HepG2 (cell line): ENCODE results near the gene CEP43. TPM values are rescaled to one million over a fixed set of nuclear protein-coding genes. Genes with fewer than 3 reads are reported as not detected.

Experiments
- ATAC-seq: fragments of 200-7000 bp; cut with Tn5 transposase; 3 replicates; pipeline ENCODE4 v1.9.1; 2020; ENCODE audit warnings: mild to moderate bottlenecking, moderate library complexity
- BruUV-seq: library from RNA; stranded (reverse); fragments of 400-500 nt; replicated peaks from 2 replicates; lab custom pipeline; 2021; lab: Mats Ljungman, UMichigan
- CTCF ChIA-PET: fragments of 300-600 bp; formaldehyde crosslinking; extraction: SDS; loops from one replicate; lab custom pipeline; 2021; ENCODE audit warnings: low total read pairs, inconsistent platforms, low intra/inter-chr PET ratio; lab: Yijun Ruan, JAX
- POLR2A ChIA-PET: fragments of 350-600 bp; sonication (Branson Sonifier 250); formaldehyde crosslinking; loops from one replicate; lab custom pipeline; 2020; ENCODE audit warnings: antibody characterized with exemption, inconsistent platforms; lab: Yijun Ruan, JAX
- DNase-seq: peaks from one replicate; pipeline ENCODE4 v3.0.0-alpha.2; 2015; ENCODE audit warnings: low spot score
- FAIRE-seq: peaks from 3 replicates; lab custom pipeline; 2011; peaks lifted over from hg19 to GRCh38; lab: Jason Lieb, UNC
- H2AFZ ChIP-seq: one replicate; pipeline ENCODE4 v1.6.1; 2011; ENCODE audit warnings: low read length, inconsistent platforms
- H3K27ac ChIP-seq: fragments of 300-600 bp; 3 replicates; pipeline ENCODE4 v1.8.0; 2011; ENCODE audit warnings: mixed run types, mild to moderate bottlenecking, mixed read lengths, low read length, inconsistent platforms; ENCODE audit not compliant: insufficient read depth; ENCODE audit errors: extremely low read length
- H3K27me3 ChIP-seq, 2 experiments: fragments of 200-600 bp in 1 of 2; 2 replicates in 1 of 2; 3 replicates in 1 of 2; pipeline versions ENCODE4 v1.6.0 to v1.8.0; 2011; ENCODE audit warnings: low read length in 2 of 2, mild to moderate bottlenecking in 2 of 2, moderate library complexity in 2 of 2, inconsistent platforms in 1 of 2; ENCODE audit not compliant: insufficient read depth in 2 of 2, control insufficient read depth in 1 of 2
- H3K36me3 ChIP-seq, 2 experiments: fragments of 200-600 bp in 1 of 2; replicated peaks in 1 of 2; 2 replicates in 1 of 2; 3 replicates in 1 of 2; pipeline versions ENCODE4 v1.5.1 to v1.8.0; 2011; ENCODE audit warnings: low read length in 2 of 2, inconsistent platforms in 1 of 2; ENCODE audit not compliant: insufficient read depth in 2 of 2, control insufficient read depth in 1 of 2
- H3K4me1 ChIP-seq: 2 replicates; pipeline ENCODE4 v1.5.1; 2012; ENCODE audit warnings: low read length, inconsistent platforms; ENCODE audit not compliant: insufficient read depth
- H3K4me2 ChIP-seq: 2 replicates; pipeline ENCODE4 v1.6.0; 2011; ENCODE audit warnings: low read depth, low read length, inconsistent platforms
- H3K4me3 ChIP-seq, 3 experiments: fragments of 200-600 bp in 1 of 3; sonication (generic), shearing (Covaris generic) in 1 of 3; replicated peaks in 1 of 3; 2 replicates each; pipeline ENCODE4 v1.5.1; 2011 to 2016; ENCODE audit warnings: low read length in 3 of 3, inconsistent platforms in 2 of 3, low read depth in 2 of 3, mild to moderate bottlenecking in 2 of 3, control low read depth in 1 of 3, mixed read lengths in 1 of 3; ENCODE audit not compliant: insufficient read depth in 1 of 3
- H3K79me2 ChIP-seq: one replicate; pipeline ENCODE4 v1.6.1; 2011; ENCODE audit warnings: low read length, inconsistent platforms; ENCODE audit not compliant: insufficient read depth
- H3K9ac ChIP-seq: 2 replicates; pipeline ENCODE4 v1.6.0; 2011; ENCODE audit warnings: mild to moderate bottlenecking, low read depth, low read length, inconsistent platforms; ENCODE audit not compliant: insufficient read depth
- H3K9me3 ChIP-seq: 2 replicates; pipeline ENCODE4 v1.5.1; 2012; ENCODE audit warnings: mild to moderate bottlenecking, low read length
- H4K20me1 ChIP-seq: 2 replicates; pipeline ENCODE4 v1.6.0; 2011; ENCODE audit warnings: inconsistent platforms, mild to moderate bottlenecking, low read length, moderate library complexity; ENCODE audit not compliant: insufficient read depth
- AGO2 ChIP-seq: fragments of 200-400 bp; formaldehyde crosslinking; optimal IDR thresholded peaks from 2 replicates; pipeline ENCODE3; 2017; ENCODE audit warnings: mild to moderate bottlenecking, low read depth, low read length, moderate library complexity
- ATF5 ChIP-seq: sonication (generic); formaldehyde crosslinking; IDR thresholded peaks from 2 replicates; pipeline ENCODE4 v1.4.0; 2020; ENCODE audit warnings: mild to moderate bottlenecking, low read depth, missing genetic modification reagents
- FOXC1 ChIP-seq: sonication (generic); formaldehyde crosslinking; IDR thresholded peaks from 2 replicates; pipeline ENCODE4 v1.8.0; 2022; ENCODE audit warnings: mild to moderate bottlenecking, missing genetic modification reagents, borderline replicate concordance
- GFI1 ChIP-seq: sonication (generic); formaldehyde crosslinking; IDR thresholded peaks from 2 replicates; pipeline ENCODE4 v1.5.0; 2020; ENCODE audit warnings: missing genetic modification reagents, mild to moderate bottlenecking, borderline replicate concordance
- KLF15 ChIP-seq: sonication (generic); formaldehyde crosslinking; IDR thresholded peaks from 2 replicates; pipeline ENCODE4 v1.8.1; 2023; ENCODE audit warnings: borderline replicate concordance, mild to moderate bottlenecking, inconsistent platforms, missing genetic modification reagents, mixed read lengths
- MYPOP ChIP-seq: sonication (generic); formaldehyde crosslinking; IDR thresholded peaks from 2 replicates; pipeline ENCODE4 v1.8.1; 2023; ENCODE audit warnings: mild to moderate bottlenecking, moderate library complexity, missing genetic modification reagents
- RBM22 ChIP-seq: fragments of 200-400 bp; formaldehyde crosslinking; optimal IDR thresholded peaks from 2 replicates; pipeline ENCODE3; 2017; ENCODE audit warnings: mild to moderate bottlenecking, low read length, moderate library complexity
- ZBTB38 ChIP-seq: sonication (generic); formaldehyde crosslinking; IDR thresholded peaks from 2 replicates; pipeline ENCODE4 v1.5.1; 2020; ENCODE audit warnings: mild to moderate bottlenecking, missing genetic modification reagents
- ZFP37 ChIP-seq: sonication (generic); formaldehyde crosslinking; IDR thresholded peaks from 2 replicates; pipeline ENCODE4 v1.4.0; 2020; ENCODE audit warnings: missing genetic modification reagents, borderline replicate concordance
- ZMYM4 ChIP-seq: sonication (generic); formaldehyde crosslinking; IDR thresholded peaks from 2 replicates; pipeline ENCODE4 v1.8.1; 2023; ENCODE audit warnings: mild to moderate bottlenecking, missing genetic modification reagents
- ZNF205 ChIP-seq: IDR thresholded peaks from 2 replicates; pipeline ENCODE4 v1.6.1; 2018; ENCODE audit warnings: missing biosample characterization, missing genetic modification reagents
- ZNF513 ChIP-seq: sonication (generic); formaldehyde crosslinking; conservative IDR thresholded peaks from 2 replicates; pipeline ENCODE4 v1.5.0; 2020; ENCODE audit warnings: missing genetic modification reagents
- ZNF674 ChIP-seq: sonication (generic); formaldehyde crosslinking; IDR thresholded peaks from 2 replicates; pipeline ENCODE4 v1.5.0; 2020; ENCODE audit warnings: low read depth, mild to moderate bottlenecking, missing genetic modification reagents
- WGBS: methylation state at CpG from one replicate; pipeline ENCODE4 v1.1.6; 2017; ENCODE audit warnings: low lambda C conversion rate; 5-methylcytosine and 5-hydroxymethylcytosine counted together
- in situ Hi-C: cut with HindIII; loops from 2 replicates; pipeline ENCODE4 v1.10.0; 2017; ENCODE audit warnings: low pct_unique_long_range_greater_than_20kb; ENCODE audit not compliant: extremely low pct_ligation_motif_present
- intact Hi-C: fragments of 100-400 bp; cut with micrococcal nuclease; formaldehyde crosslinking; loops from one replicate; pipeline ENCODE4 v1.10.0; 2022; ENCODE audit not compliant: unreplicated experiment
- polyA plus RNA-seq, 8 experiments: library from polyadenylated mRNA; depleted of rRNA in 3 of 8; stranded (reverse) in 7 of 8; unstranded in 1 of 8; fragments of >200 nt; fragmentation: Illumina TruSeq in 4 of 8; extraction: Trizol in 4 of 8; gene quantifications; 2 replicates each; pipeline versions ENCODE4 v1.2.1 to v1.2.3, GENCODE V29; 2011 to 2016; ENCODE audit warnings: low read depth in 4 of 8, missing spikeins in 1 of 8, mixed read lengths in 1 of 8; ENCODE audit not compliant: insufficient read depth in 1 of 8
- total RNA-seq, 5 experiments: library from RNA; depleted of rRNA; stranded (reverse); fragments of >200 nt; fragmentation: Illumina TruSeq; extraction: Trizol; gene quantifications; 2 replicates each; pipeline ENCODE4 v1.2.3, GENCODE V29; 2016; ENCODE audit warnings: low read depth in 1 of 5

CEP43 gene
- total and polyA plus RNA-seq, 2 of the 13 experiments (the other 11 are each of a cell fraction or from before 2014, with no cell fraction given) = 29.3 to 73.9 TPM

GRCh38 chr6:167037762-167038161 is 38.6 kb downstream of the CEP43 start:
- no peak overlapping the region for H2AFZ ChIP-seq
- no peak overlapping the region for H3K9ac ChIP-seq
- ChIA-PET POLR2A (no interaction called here), CTCF (no interaction called here)
- no peak; the same call in 2 of the 3 replicates for ATAC-seq
- H4K20me1 ChIP-seq = no peaks in the 10 kb centered on the region
- no peak overlapping the region for H3K4me2 ChIP-seq
- intact Hi-C loops = no loop called here
- no peaks in the 10 kb centered on the region for H3K4me1 ChIP-seq
- no peaks in the 10 kb centered on the region for H3K27me3 ChIP-seq
- FAIRE-seq = no peak
- WGBS = 96% methylated on average over 3 of the region's 3 CpGs
- no peaks in the 10 kb centered on the region for H3K9me3 ChIP-seq
- H3K79me2 ChIP-seq = no peaks in the 10 kb centered on the region
- peaks cover 33 to 74% of the 10 kb centered on the region in 2 experiments for H3K36me3 ChIP-seq
- no peak for DNase-seq
- no peak overlapping the region for H3K27ac ChIP-seq
- TF ChIP-seq RBM22 (peak; percentile 55), ZFP37 (CRISPR knock-in tag) (no peak), ZNF205 (CRISPR knock-in tag) (no peak), GFI1 (no peak)
- no TSS peak for BruUV-seq
- in situ Hi-C loops = no loop called here
- no peak overlapping the region for H3K4me3 ChIP-seq

- no peak overlapping the region for H2AFZ ChIP-seq
- no peak overlapping the region for H3K9ac ChIP-seq
- no peak overlapping the region for H3K4me2 ChIP-seq
- TF ChIP-seq AGO2 (peak; percentile 70), ZNF674 (CRISPR knock-in tag) (no peak), ATF5 (no peak), ZBTB38 (CRISPR knock-in tag) (no peak), ZMYM4 (CRISPR knock-in tag) (no peak), MYPOP (CRISPR knock-in tag) (no peak), ZNF513 (no peak), FOXC1 (CRISPR knock-in tag) (no peak), KLF15 (CRISPR knock-in tag) (no peak)
- ATAC-seq (peak; percentile 80), DNase-seq (no peak), FAIRE-seq (no peak)
- H3K27ac ChIP-seq = no peak overlapping the region
- POLR2A ChIA-PET = no interaction called here
- CTCF ChIA-PET = interaction anchor here (2.7 kb wide), 1 partner anchor 98 kb away, joined by 7 read pairs; no protein-coding TSS in a partner anchor
- H3K27me3 ChIP-seq = no peaks in the 10 kb centered on the region
- intact Hi-C loops (loop anchor here (5.0 kb wide), 1 partner anchor 98 kb away; no protein-coding TSS in a partner anchor), in situ Hi-C loops (no loop called here)
- no peaks in the 10 kb centered on the region for H4K20me1 ChIP-seq
- H3K36me3 ChIP-seq = peaks cover 6 to 20% of the 10 kb centered on the region in 2 experiments
- H3K79me2 ChIP-seq = no peaks in the 10 kb centered on the region
- no peak overlapping the region for H3K4me3 ChIP-seq
- H3K9me3 ChIP-seq = no peaks in the 10 kb centered on the region
- peaks cover 11% of the 10 kb centered on the region for H3K4me1 ChIP-seq
- 95% methylated on average over 10 of the region's 10 CpGs for WGBS
- BruUV-seq = no TSS peak
These were observed 45.5 kb downstream of the CEP43 start for GRCh38 chr6:167044696-167045095.
